Stimulated activated CD4-positive, alpha-beta T cell treated with anti-CD3 and anti-CD28 coated beads, Interleukin-1b, Interleukin-23, amount 100 ng/mL, for 4 hours (primary cell): Measurements from ENCODE around the gene ARHGAP28.
"Not testable (repeated sequence)": the region's sequence is repeated elsewhere in the genome, so short reads cannot be mapped to it uniquely, and the experiment has no call there.

Source experiments
- DNase-seq, 2 donors: peaks; one replicate each; pipeline ENCODE4 v3.0.0-alpha.2; 2020; ENCODE audit warnings: low read depth in 2 of 2

ARHGAP28 gene

GRCh38 chr18:6929370-6930102 is 200.0 kb downstream of the ARHGAP28 start:
- no peak for DNase-seq

GRCh38 chr18:6934859-6935258 is 205.3 kb downstream of the ARHGAP28 start:
- DNase-seq: no peak

GRCh38 chr18:6938003-6938402 is 208.5 kb downstream of the ARHGAP28 start:
- no peak for DNase-seq

GRCh38 chr18:6938403-6938802 is 208.9 kb downstream of the ARHGAP28 start:
- not testable (repeated sequence) for DNase-seq

- no peak for DNase-seq
Measured at GRCh38 chr18:6939972-6940371, 210.5 kb downstream of the ARHGAP28 start.

GRCh38 chr18:6940451-6940850 is 210.9 kb downstream of the ARHGAP28 start:
- DNase-seq: no peak

GRCh38 chr18:6941996-6942395 is 212.5 kb downstream of the ARHGAP28 start:
- DNase-seq: no peak

GRCh38 chr18:6942742-6943141 is 213.2 kb downstream of the ARHGAP28 start:
- DNase-seq: no peak

- DNase-seq: no peak
Measured at GRCh38 chr18:6943143-6943542, 213.6 kb downstream of the ARHGAP28 start.

- no peak for DNase-seq
Measured at GRCh38 chr18:6947338-6948030, 218.0 kb downstream of the ARHGAP28 start.

GRCh38 chr18:6948281-6949055 is 219.0 kb downstream of the ARHGAP28 start:
- no peak for DNase-seq

- DNase-seq: no peak
Measured at GRCh38 chr18:6949800-6950586, 220.5 kb downstream of the ARHGAP28 start.

- DNase-seq: no peak
Measured at GRCh38 chr18:6950641-6951040, 221.1 kb downstream of the ARHGAP28 start.

- DNase-seq: no peak
Measured at GRCh38 chr18:6951336-6952090, 222.0 kb downstream of the ARHGAP28 start.

GRCh38 chr18:6954501-6954900 is 225.0 kb downstream of the ARHGAP28 start:
- DNase-seq: no peak

GRCh38 chr18:6955304-6955703 is 225.8 kb downstream of the ARHGAP28 start:
- DNase-seq: no peak

- no peak for DNase-seq
Measured at GRCh38 chr18:6956495-6956894, 227.0 kb downstream of the ARHGAP28 start.

- DNase-seq: no peak
Measured at GRCh38 chr18:6956999-6957398, 227.5 kb downstream of the ARHGAP28 start.

GRCh38 chr18:6959110-6959509 is 229.6 kb downstream of the ARHGAP28 start:
- DNase-seq: no peak

GRCh38 chr18:6960124-6960523 is 230.6 kb downstream of the ARHGAP28 start:
- no peak for DNase-seq

GRCh38 chr18:6960656-6961055 is 231.1 kb downstream of the ARHGAP28 start:
- DNase-seq: no peak
